ENCODE results near the gene LRGUK.

Gene LRGUK

DNA sequence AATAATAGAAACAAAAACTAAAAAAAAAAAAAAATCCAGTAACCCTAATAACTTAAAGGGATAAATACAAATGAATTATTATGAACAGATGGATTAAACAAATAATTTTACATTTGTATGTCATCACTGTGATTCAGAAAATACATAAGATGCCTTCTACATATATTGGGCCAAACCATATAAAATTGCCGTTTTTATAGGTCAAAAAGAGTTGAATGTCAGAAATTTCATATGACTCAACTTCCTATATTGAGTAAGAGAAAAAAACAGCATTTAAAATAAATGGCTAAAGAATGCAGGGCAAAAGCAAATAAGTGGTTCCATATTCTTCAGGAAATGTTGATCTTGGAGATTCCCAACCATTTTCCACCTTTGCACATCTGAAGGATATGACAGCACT lies 180.2 kb downstream of the LRGUK start:
- no peak for DNase-seq

- DNase-seq: no peak
These were observed 181.4 kb downstream of the LRGUK start for GRCh38 chr7:134308548-134308947.

DNA sequence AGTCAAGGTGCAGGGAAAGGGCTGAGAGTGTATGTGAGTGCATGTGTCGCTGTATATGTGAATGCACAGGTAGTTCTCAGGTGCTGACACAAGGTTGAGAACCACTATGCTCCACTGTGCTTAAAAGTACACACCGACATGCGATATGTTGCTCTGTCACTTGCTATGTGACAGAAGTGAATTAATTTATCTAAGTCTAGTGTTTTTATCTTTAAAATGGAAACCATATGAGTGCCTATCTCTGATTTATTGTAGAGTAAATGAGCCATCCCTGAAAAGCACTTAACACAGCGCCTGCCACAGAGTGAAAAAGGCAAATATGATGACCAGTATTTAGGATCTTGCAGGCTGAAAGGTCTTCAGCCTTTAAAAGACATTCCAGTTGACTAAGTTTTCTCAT lies 184.7 kb downstream of the LRGUK start:
- no peak for DNase-seq

DNA sequence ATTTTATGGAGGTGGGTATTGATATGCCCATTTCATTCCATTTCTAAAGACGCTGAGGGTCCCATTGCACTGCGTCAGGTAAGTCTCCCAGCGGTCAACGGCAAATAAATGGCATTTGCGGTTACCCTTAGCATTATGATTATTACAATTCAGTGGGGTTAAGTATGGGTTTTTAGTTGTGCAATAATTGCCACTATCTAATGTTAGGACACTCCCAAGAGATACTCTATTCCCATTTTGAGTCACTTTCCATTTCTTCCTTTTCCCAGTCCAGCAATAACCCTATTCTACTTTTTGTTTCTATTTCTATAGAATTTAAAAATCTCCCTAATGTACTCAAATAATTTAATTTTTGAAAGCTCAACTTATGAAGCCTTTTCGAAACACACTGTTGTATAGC lies 185.6 kb downstream of the LRGUK start:
- DNase-seq: no peak

DNA sequence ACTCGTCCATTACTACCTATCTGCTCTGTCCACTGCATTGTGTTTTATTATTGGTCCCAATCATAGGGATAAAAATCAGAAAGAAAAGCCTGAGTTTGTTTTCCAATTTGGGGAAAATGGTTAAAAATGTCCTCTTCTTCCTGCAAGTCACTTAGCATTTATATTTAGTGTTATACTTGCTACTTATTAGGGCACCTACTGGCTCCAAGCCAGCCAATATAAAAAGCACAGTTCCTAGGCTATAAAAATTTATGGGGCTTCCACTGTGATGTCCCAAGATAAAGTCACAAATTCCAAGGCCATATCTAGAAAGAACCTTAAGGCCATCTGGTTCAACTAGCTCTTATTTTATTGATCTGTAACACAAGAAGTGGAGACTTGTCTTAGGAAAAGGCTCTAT lies 186.4 kb downstream of the LRGUK start:
- no peak for DNase-seq

Data from T-helper 2 cell (primary cell).